Heart right ventricle (tissue), 16 donors: ENCODE results near the gene GRK5. TPM values are rescaled to one million over a fixed set of nuclear protein-coding genes. Genes with fewer than 3 reads are reported as not detected.

Experiments
- ATAC-seq, 8 donors: fragments of 200-7000 bp; cut with Tn5 transposase; one replicate each; pipeline ENCODE4 v1.9.1; 2020; ENCODE audit warnings: mild to moderate bottlenecking in 8 of 8, moderate library complexity in 8 of 8, moderate number of reproducible peaks in 1 of 8
- DNase-seq, 2 donors: peaks; one replicate each; pipeline ENCODE4 v3.0.0-alpha.2; 2020
- H3K27ac ChIP-seq, 10 donors: fragments of 200-600 bp; sonication (generic) in 2 of 10; one replicate each; pipeline versions ENCODE4 v1.5.0 to v1.8.0; 2020 to 2022; ENCODE audit warnings: mild to moderate bottlenecking in 3 of 10
- H3K27me3 ChIP-seq, 7 donors: fragments of 200-600 bp; one replicate each; pipeline ENCODE4 v1.8.0; 2021 to 2022; ENCODE audit warnings: mild to moderate bottlenecking in 2 of 7
- H3K36me3 ChIP-seq, 9 donors: fragments of 200-600 bp; sonication (generic) in 1 of 9; one replicate each; pipeline versions ENCODE4 v1.5.0 to v1.8.0; 2020 to 2022; ENCODE audit warnings: mild to moderate bottlenecking in 2 of 9
- H3K4me1 ChIP-seq, 9 donors: fragments of 200-600 bp; sonication (generic) in 1 of 9; one replicate each; pipeline versions ENCODE4 v1.5.0 to v1.8.0; 2020 to 2022; ENCODE audit warnings: mild to moderate bottlenecking in 4 of 9
- H3K4me3 ChIP-seq, 10 donors: fragments of 200-600 bp; sonication (generic) in 2 of 10; one replicate each; pipeline versions ENCODE4 v1.5.0 to v1.8.0; 2020 to 2022; ENCODE audit warnings: mild to moderate bottlenecking in 7 of 10, moderate library complexity in 2 of 10
- H3K9me3 ChIP-seq, 11 donors: fragments of 200-600 bp in 10 of 11; sonication (generic) in 2 of 11; one replicate each; pipeline versions ENCODE4 v1.5.0 to v1.8.0; 2013 to 2022; ENCODE audit warnings: mild to moderate bottlenecking in 2 of 11, control low read depth in 1 of 11, moderate library complexity in 1 of 11
- WGBS, 2 donors: extraction: QIAGEN DNeasy Blood & Tissue Kit; methylation state at CpG; one replicate each; pipeline ENCODE4 v1.1.7; 2013; ENCODE audit warnings: inconsistent platforms in 1 of 2; 5-methylcytosine and 5-hydroxymethylcytosine counted together
- intact Hi-C, 10 donors: fragments of 100-400 bp; cut with DNase I; formaldehyde crosslinking; loops; one replicate each; pipeline versions ENCODE4 v1.11.1 to v1.14.2; 2022
- polyA plus RNA-seq, 2 donors: library from polyadenylated mRNA; stranded (reverse); fragments of 200-250 nt; gene quantifications; one replicate each; pipeline ENCODE4 v1.2.3, GENCODE V29; 2013
- total RNA-seq, 10 donors: library from RNA; stranded (reverse); fragmentation: NEBNext Ultra II Directional in 3 of 10; extraction: Animal tissue kit (Norgen Biotek cat#: 25700) in 3 of 10; gene quantifications; one replicate each; pipeline versions ENCODE4 v1.2.1 to v1.2.4, GENCODE V29; 2021 to 2023
- TF ChIP-seq, protein P1 (sequence below), 9 donors: fragments of 200-600 bp; sonication (generic) in 2 of 9; IDR thresholded peaks; one replicate each; pipeline versions ENCODE4 v1.5.0 to v1.8.0; 2021 to 2022; ENCODE audit warnings: antibody characterized with exemption in 9 of 9, mild to moderate bottlenecking in 5 of 9, moderate library complexity in 1 of 9
- donor health status: Arrhythmogenic right ventricular cardiomyopathy.
- donor health status: ischemic (EF 13 %, LVEDD 7.1; RV severe dilation, severe dysfunction).
- donor health status: healthy with polysubstance abuse.
- donor health status: DM: no; HTN: yes; CAD: no.
- donor health status: DM: no; HTN: no; CAD: no.
- donor health status: ischemic (EF 25% LVEDD 6.9; RV normal size, moderate dysfunction).
- donor health status: ischemic (EF 25% LVEDD 5.7; RV mildly dilated, moderate dysfunction).
- donor health status: healthy.
- donor health status: DM: yes; HTN: yes; CAD: no.
- donor health status: Ischemic cardiomyopathy.
- donor health status: ischemic (EF 35%, LVEDD 5.7; RV mildly dilated, moderate dysfunction).
- donor health status: nonischemic (EF 11% LVEDD 7.7; RV severe dilation, severe dysfunction).
- donor health status: DM: yes; HTN: yes; CAD: no.
- donor health status: PGD.
- donor health status: ischemic (EF 29% LVEDD 5.4; RV normal size, mild dysfunction).
- donor health status: nonischemic (EF 23%, LVEDD 6.1; RV moderate dilation, normal function).

GRK5 gene
- total and polyA plus RNA-seq, 12 donors = 11.8 to 80.5 (median 26.6) TPM

DNA sequence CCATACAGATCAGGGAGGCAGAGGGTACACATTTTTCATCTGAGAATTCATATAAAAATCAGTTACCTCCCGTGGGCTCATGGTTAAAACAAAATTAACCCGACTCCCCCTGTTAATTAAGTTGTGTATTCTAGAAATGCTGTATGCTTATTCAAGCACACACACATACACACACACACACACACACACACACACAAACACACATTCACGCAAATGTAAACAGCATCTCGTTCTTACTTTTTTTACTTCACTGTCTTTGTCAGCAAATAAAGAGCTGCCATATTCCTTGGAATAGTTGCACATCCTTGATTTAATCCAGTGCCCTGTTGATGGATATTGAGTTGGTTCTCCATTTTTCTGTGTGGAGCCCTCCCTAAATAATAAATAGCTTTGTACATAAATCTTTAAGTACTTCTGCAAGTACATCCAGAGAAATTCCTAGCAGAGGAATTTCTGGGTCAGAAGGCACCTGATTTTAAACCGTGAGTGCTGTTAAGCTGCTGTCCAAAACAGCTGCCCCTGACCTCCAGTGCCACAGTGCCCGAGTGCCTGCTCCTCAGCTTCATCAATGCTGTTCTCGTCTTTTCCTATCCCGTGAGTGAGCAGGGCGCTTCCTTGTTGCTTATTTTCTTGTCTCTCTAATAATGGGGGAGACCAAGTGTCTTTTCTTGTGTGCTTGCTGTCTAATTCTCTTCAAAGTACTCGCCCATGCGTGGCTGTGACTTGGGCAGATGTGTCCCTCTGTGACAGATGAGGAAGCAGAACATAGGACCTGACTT is 217.9 kb downstream of the GRK5 start:
- ATAC-seq (no peak), DNase-seq (no peak)
- 83% methylated on average over 11 of the region's 11 CpGs for WGBS, 2 donors
- H3K9me3 ChIP-seq = no peaks in the 10 kb centered on the region
- H3K27me3 ChIP-seq = no peaks in the 10 kb centered on the region
- H3K36me3 ChIP-seq = peaks cover 0 to 82% (median 13%) of the 10 kb centered on the region in 9 donors
- H3K4me1 ChIP-seq = peaks cover 3 to 28% (median 15%) of the 10 kb centered on the region in 9 donors
- intact Hi-C loops = loop anchor here in 1 of 10 donors (5.0 kb wide), 1 partner anchor 223 kb away; no protein-coding TSS in a partner anchor
- no peak overlapping the region for H3K27ac ChIP-seq
- no peak overlapping the region for H3K4me3 ChIP-seq
- TF ChIP-seq, protein P1, sequence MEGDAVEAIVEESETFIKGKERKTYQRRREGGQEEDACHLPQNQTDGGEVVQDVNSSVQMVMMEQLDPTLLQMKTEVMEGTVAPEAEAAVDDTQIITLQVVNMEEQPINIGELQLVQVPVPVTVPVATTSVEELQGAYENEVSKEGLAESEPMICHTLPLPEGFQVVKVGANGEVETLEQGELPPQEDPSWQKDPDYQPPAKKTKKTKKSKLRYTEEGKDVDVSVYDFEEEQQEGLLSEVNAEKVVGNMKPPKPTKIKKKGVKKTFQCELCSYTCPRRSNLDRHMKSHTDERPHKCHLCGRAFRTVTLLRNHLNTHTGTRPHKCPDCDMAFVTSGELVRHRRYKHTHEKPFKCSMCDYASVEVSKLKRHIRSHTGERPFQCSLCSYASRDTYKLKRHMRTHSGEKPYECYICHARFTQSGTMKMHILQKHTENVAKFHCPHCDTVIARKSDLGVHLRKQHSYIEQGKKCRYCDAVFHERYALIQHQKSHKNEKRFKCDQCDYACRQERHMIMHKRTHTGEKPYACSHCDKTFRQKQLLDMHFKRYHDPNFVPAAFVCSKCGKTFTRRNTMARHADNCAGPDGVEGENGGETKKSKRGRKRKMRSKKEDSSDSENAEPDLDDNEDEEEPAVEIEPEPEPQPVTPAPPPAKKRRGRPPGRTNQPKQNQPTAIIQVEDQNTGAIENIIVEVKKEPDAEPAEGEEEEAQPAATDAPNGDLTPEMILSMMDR (IDR thresholded peaks at IDR 0.05) = no peak

DNA sequence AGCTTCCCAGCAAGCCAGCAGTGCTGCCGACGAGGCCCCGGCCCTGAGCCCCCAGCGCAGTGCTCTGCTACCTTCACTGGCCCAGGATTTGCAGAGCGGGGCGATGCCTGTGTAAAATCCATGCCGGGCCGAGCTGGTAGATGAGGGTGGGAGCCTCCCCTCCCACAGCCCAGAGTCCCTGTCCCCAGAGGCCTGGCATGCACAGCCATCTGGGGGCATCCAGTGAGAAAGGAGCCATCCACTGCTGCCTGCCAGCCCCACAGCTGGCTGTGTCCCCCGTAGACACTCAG is 218.5 kb downstream of the GRK5 start:
- H3K27me3 ChIP-seq = no peaks in the 10 kb centered on the region
- H3K36me3 ChIP-seq = peaks cover 0 to 87% (median 13%) of the 10 kb centered on the region in 9 donors
- H3K27ac ChIP-seq = no peak overlapping the region
- no peaks in the 10 kb centered on the region for H3K9me3 ChIP-seq
- H3K4me3 ChIP-seq = no peak overlapping the region
- intact Hi-C loops = loop anchor here in 1 of 10 donors (5.0 kb wide), 1 partner anchor 224 kb away; no protein-coding TSS in a partner anchor
- ATAC-seq = no peak
- TF ChIP-seq, protein P1 (IDR thresholded peaks at IDR 0.05) = no peak
- WGBS, 2 donors = 88 to 91% methylated on average over 9 of the region's 9 CpGs
- H3K4me1 ChIP-seq = peaks cover 3 to 23% (median 12%) of the 10 kb centered on the region in 9 donors
- DNase-seq = no peak

DNA sequence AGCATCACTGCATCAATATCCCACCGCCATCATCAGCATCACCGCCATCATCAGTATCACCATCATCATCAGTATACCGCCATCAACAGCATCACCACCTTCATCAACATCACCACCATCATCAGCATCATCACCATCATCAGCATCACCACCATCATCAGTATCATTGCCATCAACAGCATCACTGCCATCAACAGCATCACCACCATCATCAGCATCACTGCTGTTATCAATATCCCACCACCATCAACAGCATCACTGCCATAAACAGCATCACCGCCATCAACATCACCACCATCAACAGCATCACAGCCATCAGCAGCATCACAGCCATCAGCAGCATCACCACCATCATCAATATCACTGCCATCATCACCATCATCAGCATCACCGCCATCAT is 219.3 kb downstream of the GRK5 start:
- intact Hi-C loops = loop anchor here in 1 of 10 donors (5.0 kb wide), 1 partner anchor 224 kb away; no protein-coding TSS in a partner anchor
- WGBS, 2 donors = 98 to 99% methylated on average over 5 of the region's 5 CpGs
- no peaks in the 10 kb centered on the region for H3K27me3 ChIP-seq
- TF ChIP-seq, protein P1 (IDR thresholded peaks at IDR 0.05) = no peak
- no peak overlapping the region for H3K27ac ChIP-seq
- ATAC-seq (no peak), DNase-seq (no peak)
- H3K9me3 ChIP-seq = no peaks in the 10 kb centered on the region
- no peak overlapping the region for H3K4me3 ChIP-seq
- H3K36me3 ChIP-seq = peaks cover 3 to 90% (median 13%) of the 10 kb centered on the region in 9 donors
- H3K4me1 ChIP-seq = peaks cover 0 to 14% (median 6%) of the 10 kb centered on the region in 9 donors

DNA sequence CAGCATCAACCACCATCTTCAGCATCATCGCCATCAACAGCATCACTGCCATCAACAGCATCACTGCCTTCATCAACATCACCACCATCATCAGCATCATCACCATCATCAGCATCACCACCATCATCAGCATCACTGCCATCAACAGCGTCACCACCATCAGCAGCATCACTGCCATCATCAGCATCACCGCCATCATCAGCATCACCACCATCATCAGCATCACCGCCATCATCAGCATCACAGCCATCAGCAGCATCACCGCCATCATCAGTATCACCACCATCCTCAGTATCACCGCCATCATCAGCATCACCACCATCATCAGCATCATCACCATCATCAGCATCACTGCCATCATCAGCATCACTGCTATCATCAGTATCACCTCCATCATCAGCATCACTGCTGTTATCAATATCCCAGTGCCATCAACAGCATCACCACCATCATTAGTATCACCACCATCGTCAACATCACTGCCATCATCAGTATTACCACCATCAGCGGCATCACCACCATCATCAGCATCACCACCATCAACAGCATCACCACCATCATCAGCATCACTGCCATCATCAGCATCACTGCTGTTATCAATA is 220.0 kb downstream of the GRK5 start:
- Histone ChIP-seq H3K36me3 (peaks cover 3 to 96% (median 13%) of the 10 kb centered on the region in 9 donors), H3K4me3 (no peak overlapping the region), H3K27me3 (no peaks in the 10 kb centered on the region), H3K9me3 (no peaks in the 10 kb centered on the region), H3K4me1 (peaks cover 0 to 7% (median 1%) of the 10 kb centered on the region in 9 donors), H3K27ac (no peak overlapping the region)
- ATAC-seq = no peak
- TF ChIP-seq, protein P1 (IDR thresholded peaks at IDR 0.05) = no peak
- 96 to 98% methylated on average over 8 of the region's 8 CpGs for WGBS, 2 donors
- intact Hi-C loops = loop anchor here in 1 of 10 donors (5.0 kb wide), 1 partner anchor 225 kb away; no protein-coding TSS in a partner anchor
- no peak for DNase-seq
